Left lung (tissue), 10 donors: ENCODE results near the gene WNT4. TPM values are rescaled to one million over a fixed set of nuclear protein-coding genes. Genes with fewer than 3 reads are reported as not detected.

Source experiments
- ATAC-seq: fragments of 200-7000 bp; cut with Tn5 transposase; one replicate; pipeline ENCODE4 v1.9.1; 2020; ENCODE audit warnings: moderate library complexity
- DNase-seq, 4 donors: peaks; one replicate each; pipeline ENCODE4 v3.0.0-alpha.2; 2013 to 2020
- H3K27ac ChIP-seq, 2 donors: fragments of 200-600 bp; sonication (generic) in 1 of 2; one replicate each; pipeline versions ENCODE4 v1.5.0 to v1.8.0; 2020 to 2021
- H3K27me3 ChIP-seq, 2 donors: fragments of 200-600 bp; sonication (generic) in 1 of 2; one replicate each; pipeline versions ENCODE4 v1.5.0 to v1.8.0; 2020 to 2021
- H3K36me3 ChIP-seq, 2 donors: fragments of 200-600 bp; sonication (generic) in 1 of 2; one replicate each; pipeline versions ENCODE4 v1.5.0 to v1.8.0; 2020 to 2021
- H3K4me1 ChIP-seq, 2 donors: fragments of 200-600 bp; one replicate each; pipeline ENCODE4 v1.8.0; 2021
- H3K4me3 ChIP-seq, 2 donors: fragments of 200-600 bp; sonication (generic) in 1 of 2; one replicate each; pipeline versions ENCODE4 v1.5.0 to v1.8.0; 2020 to 2021; ENCODE audit warnings: mild to moderate bottlenecking in 1 of 2
- H3K9me3 ChIP-seq, 2 donors: fragments of 200-600 bp; sonication (generic) in 1 of 2; one replicate each; pipeline versions ENCODE4 v1.5.0 to v1.8.0; 2020 to 2021
- CTCF ChIP-seq, 2 donors: fragments of 200-600 bp; sonication (generic) in 1 of 2; IDR thresholded peaks; one replicate each; pipeline versions ENCODE4 v1.5.0 to v1.8.0; 2021; ENCODE audit warnings: antibody characterized with exemption in 2 of 2
- intact Hi-C, 2 donors: fragments of 100-400 bp; cut with DNase I; formaldehyde crosslinking; loops; one replicate each; pipeline versions ENCODE4 v1.11.2 to v1.14.2; 2022
- polyA plus RNA-seq, 6 donors: library from polyadenylated mRNA; unstranded; fragments of 120-200 nt; gene quantifications; one replicate each; pipeline ENCODE4 v1.2.1, GENCODE V29; 2013; ENCODE audit not compliant: insufficient read length in 6 of 6
- total RNA-seq, 2 donors: library from RNA; stranded (reverse); fragmentation: NEBNext Ultra II Directional; extraction: Animal tissue kit (Norgen Biotek cat#: 25700); gene quantifications; one replicate each; pipeline ENCODE4 v1.2.1, GENCODE V29; 2021
- donor health status: DM: no; HTN: yes; CAD: no.
- donor health status: DM: no; HTN: no; CAD: no.

WNT4 gene
- total and polyA plus RNA-seq, 8 donors: 1.8 to 4.0 (median 2.8) TPM

GRCh38 chr1:22118291-22118992 lies 24.5 kb downstream of the WNT4 start:
- peaks cover 0 to 59% of the 10 kb centered on the region in 2 donors for H3K36me3 ChIP-seq
- ATAC-seq: no peak
- intact Hi-C loops: no loop called here

GRCh38 chr1:22117851-22118250 lies 25.0 kb downstream of the WNT4 start:
- intact Hi-C loops: no loop called here
- Histone ChIP-seq H3K36me3 (peaks cover 0 to 65% of the 10 kb centered on the region in 2 donors), H3K27me3 (no peaks in the 10 kb centered on the region), H3K9me3 (no peaks in the 10 kb centered on the region), H3K27ac (no peak overlapping the region), H3K4me1 (peaks cover 0 to 19% of the 10 kb centered on the region in 2 donors), H3K4me3 (no peak overlapping the region)
- DNase-seq (peak in 1 of 4 donors; percentile 46), ATAC-seq (no peak)
- no peak for TF ChIP-seq CTCF (IDR thresholded peaks at IDR 0.05)

More at GRCh38 chr1:22118291-22118992, 24.5 kb downstream of the WNT4 start:
- Histone ChIP-seq H3K4me1 (peaks cover 0 to 19% of the 10 kb centered on the region in 2 donors), H3K9me3 (no peaks in the 10 kb centered on the region), H3K27me3 (no peaks in the 10 kb centered on the region), H3K27ac (no peak overlapping the region), H3K4me3 (no peak overlapping the region)
- TF ChIP-seq CTCF (IDR thresholded peaks at IDR 0.05): no peak
- peak in 1 of 4 donors; percentile 35 for DNase-seq

- Histone ChIP-seq H3K27me3 (no peaks in the 10 kb centered on the region), H3K4me1 (peaks cover 0 to 19% of the 10 kb centered on the region in 2 donors), H3K36me3 (peaks cover 0 to 71% of the 10 kb centered on the region in 2 donors), H3K4me3 (no peak overlapping the region), H3K27ac (no peak overlapping the region), H3K9me3 (no peaks in the 10 kb centered on the region)
- intact Hi-C loops: no loop called here
- no peak for ATAC-seq
- no peak for TF ChIP-seq CTCF (IDR thresholded peaks at IDR 0.05)
- no peak for DNase-seq
Measured at GRCh38 chr1:22117238-22117637, 25.7 kb downstream of the WNT4 start.

- Histone ChIP-seq H3K27ac (no peak overlapping the region), H3K9me3 (no peaks in the 10 kb centered on the region), H3K27me3 (no peaks in the 10 kb centered on the region), H3K4me1 (peaks cover 0 to 19% of the 10 kb centered on the region in 2 donors), H3K4me3 (no peak overlapping the region), H3K36me3 (peaks cover 0 to 72% of the 10 kb centered on the region in 2 donors)
- ATAC-seq: no peak
- intact Hi-C loops: no loop called here
- DNase-seq: peak in 1 of 4 donors; percentile 36
- no peak for TF ChIP-seq CTCF (IDR thresholded peaks at IDR 0.05)
Measured at GRCh38 chr1:22115286-22115685, 27.6 kb downstream of the WNT4 start.

GRCh38 chr1:22114083-22115012 lies 28.5 kb downstream of the WNT4 start:
- Histone ChIP-seq H3K4me1 (peaks cover 0 to 19% of the 10 kb centered on the region in 2 donors), H3K36me3 (peaks cover 0 to 67% of the 10 kb centered on the region in 2 donors), H3K4me3 (no peak overlapping the region), H3K9me3 (no peaks in the 10 kb centered on the region), H3K27ac (no peak overlapping the region), H3K27me3 (no peaks in the 10 kb centered on the region)
- peak; percentile 52 for ATAC-seq
- TF ChIP-seq CTCF (IDR thresholded peaks at IDR 0.05): no peak
- peak in 3 of 4 donors; percentile 49 to 77 (median 73) for DNase-seq
- intact Hi-C loops: no loop called here
